GM21360 (cell line): Measurements from ENCODE around the gene A2ML1.
"Not testable (repeated sequence)": the region's sequence is repeated elsewhere in the genome, so short reads cannot be mapped to it uniquely, and the experiment has no call there.

Experiments used
- ATAC-seq: cut with Tn5 transposase; IDR thresholded peaks from one replicate; pipeline ENCODE4 v1.9.1; 2021; ENCODE audit warnings: mild to moderate bottlenecking, moderate library complexity; ENCODE audit not compliant: unreplicated experiment

The A2ML1 gene

GRCh38 chr12:8847435-8847834 lies 25.0 kb downstream of the A2ML1 start:
- ATAC-seq, result no peak

GRCh38 chr12:8849876-8850275 lies 27.5 kb downstream of the A2ML1 start:
- no peak for ATAC-seq

DNA sequence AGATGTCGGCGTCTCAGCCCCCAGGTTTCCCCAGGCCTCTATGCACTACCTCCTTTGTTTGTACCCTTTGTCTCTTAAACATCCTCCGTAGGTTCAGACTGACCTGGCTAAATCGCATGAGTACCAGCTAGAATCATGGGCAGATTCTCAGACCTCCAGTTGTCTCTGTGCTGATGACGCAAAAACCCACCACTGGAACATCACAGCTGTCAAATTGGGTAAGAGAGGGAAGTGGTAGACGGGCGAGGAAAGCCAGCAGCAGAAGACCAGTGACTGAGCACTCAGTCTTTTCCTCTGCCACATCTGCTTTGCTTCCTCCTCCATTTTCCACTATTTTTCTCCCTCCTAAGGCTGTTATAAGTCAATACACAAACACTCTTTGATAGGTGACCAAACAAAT lies 29.7 kb downstream of the A2ML1 start:
- no peak for ATAC-seq

DNA sequence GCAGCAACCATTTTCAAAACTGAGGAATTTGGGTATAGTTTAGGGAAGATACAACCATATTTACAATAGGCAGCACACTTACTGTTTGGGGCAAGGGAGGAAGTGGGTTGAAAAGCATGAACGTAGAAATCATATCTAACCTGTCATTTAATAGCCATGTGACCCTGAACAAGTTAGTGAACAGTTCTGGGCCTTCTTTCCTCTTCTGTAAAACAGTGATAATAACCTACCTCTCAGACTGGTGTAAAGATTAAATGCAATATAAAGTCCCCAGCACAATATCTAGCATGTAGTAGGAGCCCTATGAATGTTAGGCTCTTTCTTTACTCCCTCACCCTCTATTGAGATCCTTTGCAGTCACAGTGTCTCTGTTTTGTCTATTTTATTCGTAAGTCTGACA lies 33.5 kb downstream of the A2ML1 start:
- no peak for ATAC-seq

DNA sequence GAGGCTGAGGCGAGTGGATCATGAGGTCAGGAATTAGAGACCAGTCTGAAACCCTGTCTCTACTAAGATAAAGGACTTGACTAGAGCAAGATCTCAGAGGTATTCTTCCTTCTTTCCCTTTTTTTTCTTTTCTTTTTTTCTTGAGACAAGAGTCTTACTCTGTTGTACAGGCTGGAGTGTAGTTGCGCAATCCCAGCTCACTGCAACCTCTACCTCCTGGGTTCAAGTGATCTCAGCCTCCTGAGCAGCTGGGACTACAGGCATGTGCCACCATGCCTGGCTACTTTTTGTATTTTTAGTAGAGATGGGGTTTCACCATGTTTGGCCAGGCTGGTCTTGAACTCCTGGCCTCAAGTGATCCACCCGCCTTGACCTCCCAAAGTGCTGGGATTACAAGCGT lies 37.0 kb downstream of the A2ML1 start:
- not testable (repeated sequence) for ATAC-seq

GRCh38 chr12:8860165-8860961 lies 37.9 kb downstream of the A2ML1 start:
- ATAC-seq, result no peak

DNA sequence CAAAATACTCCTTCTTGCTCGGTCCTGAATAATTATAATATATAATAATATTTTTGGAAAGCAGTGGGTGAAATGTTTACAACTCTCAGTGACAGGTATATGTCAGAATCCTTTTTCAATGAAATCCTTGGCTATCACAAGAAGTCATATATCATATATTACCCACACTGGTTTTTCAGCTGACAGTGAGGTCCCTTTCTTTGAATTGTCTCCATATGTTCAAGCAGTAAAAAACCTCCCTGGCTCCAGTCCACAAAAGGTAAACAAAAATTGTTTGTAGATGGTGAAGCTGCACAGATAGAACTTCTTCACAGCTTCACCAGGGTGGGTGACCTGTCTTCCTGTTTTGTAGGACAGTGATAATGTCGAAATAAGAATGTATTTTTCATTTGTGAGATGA lies 44.0 kb downstream of the A2ML1 start:
- ATAC-seq, result no peak

GRCh38 chr12:8867009-8867408 lies 44.6 kb downstream of the A2ML1 start:
- no peak for ATAC-seq

DNA sequence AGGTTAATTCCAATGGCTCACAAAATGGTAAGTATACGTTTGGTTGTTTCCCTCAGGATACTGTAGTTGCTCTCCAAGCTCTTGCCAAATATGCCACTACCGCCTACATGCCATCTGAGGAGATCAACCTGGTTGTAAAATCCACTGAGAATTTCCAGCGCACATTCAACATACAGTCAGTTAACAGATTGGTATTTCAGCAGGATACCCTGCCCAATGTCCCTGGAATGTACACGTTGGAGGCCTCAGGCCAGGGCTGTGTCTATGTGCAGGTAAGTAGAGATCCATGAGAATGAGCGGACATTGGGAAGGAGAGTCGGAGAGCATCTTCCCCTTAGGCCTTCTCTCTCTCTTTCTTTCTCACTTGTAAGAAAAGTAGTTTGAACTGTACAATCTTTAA lies 45.4 kb downstream of the A2ML1 start:
- no peak for ATAC-seq

GRCh38 chr12:8870586-8870985 lies 48.2 kb downstream of the A2ML1 start:
- ATAC-seq, result no peak

- ATAC-seq, result no peak
These were observed 48.6 kb downstream of the A2ML1 start for GRCh38 chr12:8871068-8871467.

GRCh38 chr12:8876887-8877286 lies 54.5 kb downstream of the A2ML1 start:
- ATAC-seq, result no peak

DNA sequence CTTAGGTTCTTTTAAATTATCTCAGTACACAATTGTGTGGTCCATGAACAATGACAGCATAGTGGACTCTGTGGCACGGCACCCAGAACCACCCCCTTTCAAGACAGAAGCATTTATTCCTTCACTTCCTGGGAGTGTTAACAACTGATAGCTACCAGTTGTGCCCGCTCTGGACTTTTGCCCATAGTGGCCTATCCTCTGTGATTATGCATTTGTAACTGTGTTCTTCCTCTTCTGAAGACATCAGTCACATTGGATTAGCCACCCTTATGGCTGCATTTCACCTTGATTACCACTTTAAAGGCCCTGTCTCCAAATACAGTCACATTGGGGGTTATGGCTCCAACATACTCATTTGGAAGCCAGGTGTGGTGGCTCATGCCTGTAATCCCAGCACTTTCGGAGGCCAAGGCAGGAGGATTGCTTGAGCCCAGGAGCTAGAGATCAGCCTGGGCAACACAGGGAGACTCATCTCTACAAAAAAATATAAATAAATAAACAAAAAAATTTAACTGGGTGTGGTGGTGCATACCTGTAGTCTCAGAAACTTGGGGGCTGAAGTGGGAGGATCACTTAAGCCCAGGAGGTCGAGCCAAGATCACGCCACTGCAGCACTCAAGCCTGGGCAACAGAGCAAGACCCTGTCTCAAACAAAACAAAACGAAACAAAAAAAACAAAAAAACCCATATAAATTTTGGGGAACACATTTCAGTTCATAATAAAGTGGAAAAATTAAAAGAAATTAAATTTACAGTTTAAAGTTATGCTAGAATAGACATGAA lies 64.3 kb downstream of the A2ML1 start:
- no peak for ATAC-seq

DNA sequence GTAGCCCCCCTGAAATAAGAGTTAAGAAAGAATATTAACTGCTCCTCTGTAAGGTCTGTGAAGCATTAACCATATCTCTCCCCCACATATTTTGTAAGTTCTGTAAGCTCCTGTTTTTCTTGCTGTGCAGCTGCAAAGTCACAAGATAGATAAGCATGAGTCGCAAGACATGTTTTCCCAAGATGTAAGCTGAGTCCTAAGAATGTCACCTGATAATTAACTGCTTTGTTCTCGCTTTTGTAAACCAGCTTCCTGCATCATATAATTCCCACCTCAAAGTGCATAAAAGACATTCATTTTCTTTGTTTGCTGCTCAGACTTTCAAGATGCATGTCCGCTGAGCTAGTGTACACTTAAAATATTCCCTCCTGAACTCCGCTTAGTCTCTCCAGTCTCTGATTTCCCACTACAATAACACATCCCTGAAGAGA lies 64.9 kb downstream of the A2ML1 start:
- ATAC-seq, result no peak

DNA sequence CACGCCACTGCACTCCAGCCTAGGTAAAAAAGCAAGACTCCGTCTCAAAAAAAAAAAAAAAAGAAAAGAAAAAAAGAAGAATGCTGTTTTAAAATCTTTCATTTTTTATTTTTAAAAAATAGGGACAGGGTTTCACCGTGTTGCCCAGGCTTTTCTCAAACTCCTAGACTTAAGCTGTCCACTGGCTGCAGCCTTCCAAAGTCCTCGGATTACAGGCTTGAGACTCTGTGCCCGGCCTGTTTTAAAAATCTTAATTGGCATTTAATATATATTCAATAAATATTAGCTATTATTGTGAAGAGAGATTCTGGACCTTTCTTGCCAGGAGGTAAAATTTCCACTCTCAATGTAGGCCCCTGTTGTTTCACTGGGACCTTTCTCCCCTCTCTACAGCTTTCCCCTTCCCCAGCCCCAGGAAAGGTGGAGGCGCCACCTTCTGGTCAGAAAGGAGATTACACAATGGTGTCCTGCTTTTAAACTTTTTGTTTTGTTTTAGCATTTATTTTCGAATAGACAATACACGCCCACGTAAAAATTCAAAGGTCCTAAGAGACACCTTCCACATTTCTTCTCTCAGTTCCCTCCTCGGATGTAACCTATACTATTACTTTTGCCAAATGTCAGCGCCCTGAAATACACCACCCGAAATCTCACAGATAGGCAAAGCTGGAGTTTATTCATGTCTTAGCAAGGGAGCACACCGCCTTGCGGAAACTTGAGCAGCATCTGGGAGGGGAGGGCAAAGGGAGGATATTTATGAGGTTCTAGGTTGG lies 68.1 kb downstream of the A2ML1 start:
- no peak for ATAC-seq

- no peak for ATAC-seq
These were observed 69.6 kb downstream of the A2ML1 start for GRCh38 chr12:8891976-8892375.

- no peak for ATAC-seq
These were observed 72.0 kb downstream of the A2ML1 start for GRCh38 chr12:8894378-8894777.

DNA sequence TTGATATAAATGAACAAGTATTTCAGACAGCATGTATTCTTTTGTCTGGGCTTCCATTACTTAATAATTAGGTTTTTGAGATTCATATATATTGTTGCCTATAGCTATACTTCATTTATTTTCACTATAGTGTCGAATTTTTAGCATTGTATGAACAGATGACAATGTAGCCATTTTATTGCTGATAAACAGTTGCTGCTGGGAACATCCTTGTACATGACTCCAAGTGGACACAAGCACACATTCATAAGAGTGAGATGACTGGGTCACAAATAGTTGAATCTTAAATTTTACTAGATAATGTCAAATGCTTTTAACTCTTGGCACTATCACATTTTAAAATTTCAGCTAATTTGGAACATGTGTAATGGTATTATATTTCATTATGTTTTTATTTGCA lies 72.6 kb downstream of the A2ML1 start:
- ATAC-seq, result no peak

- no peak for ATAC-seq
These were observed 74.7 kb downstream of the A2ML1 start for GRCh38 chr12:8897081-8897480.

DNA sequence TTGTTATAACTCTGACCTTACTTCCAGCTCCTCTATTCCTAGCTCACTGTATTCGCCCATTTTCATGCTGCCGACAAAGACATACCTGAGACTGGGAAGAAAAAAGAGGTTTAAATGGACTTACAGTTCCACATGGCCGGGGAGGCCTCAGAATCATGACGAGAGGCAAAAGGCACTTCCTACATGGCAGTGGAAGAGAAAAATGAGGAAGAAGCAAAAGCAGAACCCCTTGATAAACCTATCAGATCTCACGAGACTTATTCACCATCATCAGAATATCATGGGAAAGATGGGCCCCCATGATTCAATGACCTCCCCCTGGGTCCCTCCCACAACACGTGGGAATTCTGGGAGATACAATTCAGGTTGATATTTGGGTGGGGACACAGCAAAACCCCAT lies 77.4 kb downstream of the A2ML1 start:
- no peak for ATAC-seq

- not testable (repeated sequence) for ATAC-seq
These were observed 80.3 kb downstream of the A2ML1 start for GRCh38 chr12:8902703-8903102.

DNA sequence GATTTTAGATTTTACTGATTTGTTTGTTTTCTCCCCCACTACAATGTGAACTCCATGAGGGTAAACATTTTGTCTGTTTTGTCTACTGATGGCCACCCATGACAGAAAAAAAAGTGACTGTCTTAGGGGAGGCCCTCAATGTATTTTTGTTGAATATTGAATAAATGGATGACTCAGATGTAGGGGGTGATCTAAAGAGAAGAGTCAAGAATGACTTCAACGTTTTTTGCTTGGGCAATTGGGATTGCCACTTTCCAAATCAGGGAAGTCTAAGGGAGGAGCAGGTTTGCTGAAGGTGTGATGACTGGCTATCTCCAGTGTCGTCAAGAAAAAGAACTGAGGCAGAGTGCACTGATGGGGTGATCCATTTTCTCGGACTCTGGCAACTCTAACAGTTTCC lies 81.2 kb downstream of the A2ML1 start:
- no peak for ATAC-seq
